Stimulated activated naive CD8-positive, alpha-beta T cell treated with anti-CD3 and anti-CD28 coated beads, Interleukin-15, Interleukin-2, amounts not matched to agents 100 ng/mL and 50 ng/mL, for 24 hours (primary cell): ENCODE measurements around the gene DOCK7.
"Not testable (repeated sequence)": the region's sequence is repeated elsewhere in the genome, so short reads cannot be mapped to it uniquely, and the experiment has no call there.

ENCODE experiments used
- H3K27ac Mint-ChIP-seq: one replicate; pipeline ENCODE4 v1.8.0; 2021; ENCODE audit warnings: mild to moderate bottlenecking, mixed read lengths
- H3K27me3 Mint-ChIP-seq: one replicate; pipeline ENCODE4 v1.8.0; 2021; ENCODE audit warnings: mixed read lengths
- H3K36me3 Mint-ChIP-seq: one replicate; pipeline ENCODE4 v1.8.0; 2021; ENCODE audit warnings: low read depth, mixed read lengths
- H3K4me1 Mint-ChIP-seq: one replicate; pipeline ENCODE4 v1.8.0; 2021; ENCODE audit warnings: low read depth, mixed read lengths
- H3K4me3 Mint-ChIP-seq: one replicate; pipeline ENCODE4 v1.8.0; 2021; ENCODE audit warnings: mild to moderate bottlenecking, mixed read lengths
- H3K9me3 Mint-ChIP-seq: one replicate; pipeline ENCODE4 v1.8.0; 2021; ENCODE audit warnings: mixed read lengths

The DOCK7 gene

DNA sequence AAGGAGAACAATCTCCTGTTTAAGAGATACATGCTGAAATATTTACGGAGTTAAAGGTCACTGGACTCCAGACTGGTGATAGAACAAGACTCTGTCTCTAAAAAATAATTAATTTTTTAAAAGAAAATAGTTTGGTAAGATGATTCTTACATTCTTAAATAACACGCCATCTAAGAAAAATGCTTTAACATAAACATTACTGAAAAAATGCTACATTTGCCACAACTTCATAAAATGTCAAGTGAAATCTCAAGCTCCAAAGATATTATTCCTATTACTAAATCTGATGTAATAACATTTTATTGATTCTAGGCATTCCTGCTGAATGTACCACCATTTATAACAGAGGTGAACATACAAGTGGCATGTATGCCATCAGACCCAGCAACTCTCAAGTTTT is 86.7 kb downstream of the DOCK7 start:
- H3K4me3 Mint-ChIP-seq, result no peak overlapping the region
- H3K4me1 Mint-ChIP-seq, result no peaks in the 10 kb centered on the region
- no peaks in the 10 kb centered on the region for H3K27me3 Mint-ChIP-seq
- no peaks in the 10 kb centered on the region for H3K36me3 Mint-ChIP-seq
- no peak overlapping the region for H3K27ac Mint-ChIP-seq
- H3K9me3 Mint-ChIP-seq, result no peaks in the 10 kb centered on the region

DNA sequence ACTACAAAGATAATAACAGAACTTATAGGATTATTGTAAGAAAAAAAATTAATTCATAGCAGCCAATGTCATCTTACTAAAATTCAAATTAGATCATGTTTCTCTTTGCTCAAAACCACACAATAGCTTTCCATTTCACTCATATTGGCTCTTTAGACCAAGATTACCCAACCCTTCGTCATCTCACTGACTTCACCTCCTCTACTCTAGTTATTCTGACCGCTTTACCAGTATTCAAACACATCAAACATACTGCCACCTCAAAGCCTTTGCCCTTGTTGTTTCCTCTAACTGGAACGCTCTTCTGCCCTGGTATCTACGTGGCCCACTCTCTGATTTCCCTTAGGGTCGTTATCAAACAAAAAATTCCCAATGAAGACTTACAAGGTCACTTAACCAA is 89.1 kb downstream of the DOCK7 start:
- Mint-ChIP-seq H3K36me3 (no peaks in the 10 kb centered on the region), H3K9me3 (no peaks in the 10 kb centered on the region), H3K4me1 (no peaks in the 10 kb centered on the region), H3K27me3 (no peaks in the 10 kb centered on the region), H3K4me3 (no peak overlapping the region), H3K27ac (no peak overlapping the region)

DNA sequence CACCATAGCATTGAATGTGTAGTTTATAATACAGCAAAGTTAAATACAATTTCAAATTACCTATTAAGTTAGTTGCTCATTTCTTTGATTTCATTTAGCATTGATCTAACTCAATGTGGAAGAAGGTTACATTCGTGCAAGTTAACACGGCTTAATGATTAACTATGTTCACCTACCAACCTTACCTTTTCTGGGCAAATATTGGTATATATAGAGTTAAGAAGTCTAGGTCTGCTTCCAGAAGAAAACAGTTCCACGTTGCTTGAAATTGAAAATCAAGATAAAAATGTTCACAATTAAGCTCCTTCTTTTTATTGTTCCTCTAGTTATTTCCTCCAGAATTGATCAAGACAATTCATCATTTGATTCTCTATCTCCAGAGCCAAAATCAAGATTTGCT is 90.9 kb downstream of the DOCK7 start, which contains the start of gene ANGPTL3:
ANGPTL3 (plus strand) TSS at position 240 of the 400 bp plus-strand sequence; CDS start at position 287, 47 bp downstream.
- no peaks in the 10 kb centered on the region for H3K9me3 Mint-ChIP-seq
- H3K36me3 Mint-ChIP-seq, result no peaks in the 10 kb centered on the region
- H3K4me1 Mint-ChIP-seq, result no peaks in the 10 kb centered on the region
- no peak within 1 kb of the TSS for H3K27ac Mint-ChIP-seq
- H3K27me3 Mint-ChIP-seq, result no peaks in the 10 kb centered on the region
- no peak within 1 kb of the TSS for H3K4me3 Mint-ChIP-seq

DNA sequence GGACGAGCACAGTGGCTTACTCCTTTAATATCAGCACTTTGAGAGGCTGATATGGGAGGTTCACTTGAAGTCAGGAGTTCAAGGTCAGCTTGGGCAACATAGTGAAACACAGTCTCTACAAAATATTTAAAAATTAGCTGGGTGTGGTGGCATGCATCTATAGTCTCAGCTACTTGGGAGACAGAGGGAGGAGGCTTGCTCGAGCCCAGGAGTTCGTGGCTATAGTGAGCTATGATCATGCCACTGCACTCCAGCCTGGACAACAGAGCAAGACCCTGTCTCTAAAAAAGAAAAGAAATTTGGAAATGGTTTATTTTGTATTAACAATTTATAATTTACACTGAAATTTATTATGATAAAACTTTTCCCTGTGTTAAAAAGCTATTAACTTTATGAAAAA is 92.5 kb downstream of the DOCK7 start:
- Mint-ChIP-seq H3K36me3 (no peaks in the 10 kb centered on the region), H3K27me3 (no peaks in the 10 kb centered on the region), H3K4me3 (no peak overlapping the region), H3K9me3 (no peaks in the 10 kb centered on the region), H3K4me1 (no peaks in the 10 kb centered on the region), H3K27ac (no peak overlapping the region)

DNA sequence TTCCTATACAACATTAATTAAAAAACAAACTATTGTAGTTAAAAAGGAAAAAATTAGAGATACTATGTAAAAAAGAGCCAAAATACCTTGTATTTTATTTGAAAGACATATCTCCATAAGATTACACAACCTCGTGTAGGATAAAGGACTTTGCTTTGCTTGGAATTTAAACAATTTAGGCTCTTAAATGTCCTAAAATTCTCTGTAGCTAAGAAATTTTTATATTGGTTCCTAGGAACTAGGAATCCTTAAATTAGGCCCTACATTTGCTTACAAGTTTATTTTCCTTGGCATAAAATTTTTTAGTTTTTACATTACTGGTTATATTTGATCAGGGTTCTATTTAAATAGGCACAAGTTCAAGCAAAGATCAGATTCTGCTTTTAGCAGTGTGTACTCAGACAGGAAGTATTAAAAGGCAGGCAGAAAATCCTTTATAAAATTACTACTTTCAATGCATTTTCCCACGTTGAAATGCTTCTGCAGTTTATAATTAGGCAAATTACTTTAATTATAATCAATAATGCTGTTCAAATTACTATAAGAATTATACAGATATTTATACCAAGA is 94.3 kb downstream of the DOCK7 start:
- H3K36me3 Mint-ChIP-seq, result no peaks in the 10 kb centered on the region
- H3K27me3 Mint-ChIP-seq, result no peaks in the 10 kb centered on the region
- no peaks in the 10 kb centered on the region for H3K4me1 Mint-ChIP-seq
- no peaks in the 10 kb centered on the region for H3K9me3 Mint-ChIP-seq
- no peak overlapping the region for H3K4me3 Mint-ChIP-seq
- no peak overlapping the region for H3K27ac Mint-ChIP-seq

DNA sequence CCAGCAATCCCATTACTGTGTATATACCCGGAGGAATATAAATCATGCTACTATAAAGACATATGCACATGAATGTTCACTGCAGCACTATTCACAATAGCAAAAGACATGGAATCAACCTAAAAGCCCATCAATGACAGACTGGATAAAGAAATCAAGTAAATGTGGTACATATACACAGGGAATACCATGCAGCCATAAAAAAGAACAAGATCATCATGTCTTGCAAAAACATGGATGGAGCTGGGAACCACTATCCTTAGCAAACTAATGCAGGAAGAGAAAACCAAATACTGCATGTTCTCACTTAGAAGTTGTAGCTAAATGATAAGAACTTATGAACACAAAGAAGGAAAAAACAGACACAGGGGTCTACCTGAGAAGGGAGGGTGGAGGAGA is 97.2 kb downstream of the DOCK7 start:
- H3K9me3 Mint-ChIP-seq, result no peaks in the 10 kb centered on the region
- H3K36me3 Mint-ChIP-seq, result no peaks in the 10 kb centered on the region
- H3K27ac Mint-ChIP-seq, result no peak overlapping the region
- H3K4me3 Mint-ChIP-seq, result no peak overlapping the region
- H3K4me1 Mint-ChIP-seq, result no peaks in the 10 kb centered on the region
- H3K27me3 Mint-ChIP-seq, result no peaks in the 10 kb centered on the region

DNA sequence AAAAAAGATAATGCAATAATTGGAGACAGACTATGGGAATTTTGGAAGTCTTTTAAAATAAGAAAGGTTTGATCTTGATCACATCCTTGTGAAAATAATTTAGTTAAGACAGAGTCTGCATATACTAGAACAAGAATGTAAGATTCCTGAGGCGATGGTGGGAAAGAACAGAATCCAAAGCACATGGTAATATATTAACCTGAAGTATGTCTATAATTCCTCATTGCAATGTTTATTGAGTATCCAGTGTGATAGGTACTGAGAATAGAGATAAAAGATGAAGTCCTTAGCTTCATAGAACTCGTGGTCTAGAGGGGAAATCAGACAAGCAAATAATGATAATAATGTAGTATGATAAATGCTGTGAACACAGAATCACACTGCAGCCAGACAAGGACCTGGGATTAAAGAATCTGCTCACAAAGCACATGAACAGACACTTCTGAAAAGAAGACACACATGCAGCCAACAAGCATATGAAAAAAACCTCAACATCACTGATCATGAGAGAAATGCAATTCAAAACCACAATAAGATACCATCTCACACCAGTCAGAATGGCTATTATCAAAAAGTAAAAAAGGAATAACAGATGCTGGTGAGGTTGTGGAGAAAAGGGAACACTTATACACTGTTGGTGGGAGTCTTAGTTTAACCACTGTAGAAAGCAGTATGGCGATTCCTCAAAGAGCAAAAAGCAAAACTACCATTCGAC is 97.8 kb downstream of the DOCK7 start:
- Mint-ChIP-seq H3K9me3 (no peaks in the 10 kb centered on the region), H3K27ac (no peak overlapping the region), H3K36me3 (no peaks in the 10 kb centered on the region), H3K4me1 (no peaks in the 10 kb centered on the region), H3K27me3 (no peaks in the 10 kb centered on the region), H3K4me3 (no peak overlapping the region)

DNA sequence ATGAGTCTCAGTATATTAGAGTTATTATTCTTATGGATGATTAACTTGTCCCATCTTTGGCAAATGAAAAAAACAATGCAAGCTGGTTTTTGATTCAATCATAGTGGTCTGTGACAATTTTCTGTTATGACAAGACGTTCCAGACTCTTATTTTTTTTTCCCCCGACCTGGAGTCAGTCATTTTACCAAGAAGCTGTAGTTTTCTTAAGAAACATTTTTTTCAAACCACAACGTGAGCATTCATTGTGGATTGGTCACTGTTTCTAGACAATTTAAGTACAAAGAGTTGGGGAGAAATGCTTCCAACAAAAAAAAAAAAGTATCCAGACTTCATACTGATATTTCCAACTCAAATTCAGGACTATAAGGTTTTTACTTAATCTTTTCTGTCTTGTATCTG is 98.9 kb downstream of the DOCK7 start:
- Mint-ChIP-seq H3K4me3 (no peak overlapping the region), H3K27ac (no peak overlapping the region), H3K4me1 (no peaks in the 10 kb centered on the region), H3K27me3 (no peaks in the 10 kb centered on the region), H3K9me3 (no peaks in the 10 kb centered on the region), H3K36me3 (no peaks in the 10 kb centered on the region)

DNA sequence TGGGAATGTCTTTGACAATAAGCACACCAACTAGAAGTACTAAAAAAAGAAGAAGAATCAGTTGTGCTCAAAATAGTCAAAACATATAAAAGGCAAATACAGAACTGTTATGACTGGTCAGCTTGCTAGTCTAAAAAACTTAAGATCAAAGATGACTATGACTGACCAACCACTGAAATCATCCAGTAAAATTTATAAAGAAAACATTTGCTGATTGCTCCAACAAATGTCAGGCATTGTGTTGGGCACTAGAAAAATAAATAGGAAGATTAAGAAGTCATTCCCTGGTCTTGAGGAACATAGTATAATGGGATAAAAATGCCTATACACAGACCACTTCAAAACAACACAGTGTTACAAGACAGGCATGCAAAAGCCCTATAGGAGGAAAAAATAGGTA is 100.2 kb downstream of the DOCK7 start:
- no peaks in the 10 kb centered on the region for H3K27me3 Mint-ChIP-seq
- no peak overlapping the region for H3K27ac Mint-ChIP-seq
- H3K9me3 Mint-ChIP-seq, result no peaks in the 10 kb centered on the region
- H3K4me1 Mint-ChIP-seq, result no peaks in the 10 kb centered on the region
- no peak overlapping the region for H3K4me3 Mint-ChIP-seq
- no peaks in the 10 kb centered on the region for H3K36me3 Mint-ChIP-seq

DNA sequence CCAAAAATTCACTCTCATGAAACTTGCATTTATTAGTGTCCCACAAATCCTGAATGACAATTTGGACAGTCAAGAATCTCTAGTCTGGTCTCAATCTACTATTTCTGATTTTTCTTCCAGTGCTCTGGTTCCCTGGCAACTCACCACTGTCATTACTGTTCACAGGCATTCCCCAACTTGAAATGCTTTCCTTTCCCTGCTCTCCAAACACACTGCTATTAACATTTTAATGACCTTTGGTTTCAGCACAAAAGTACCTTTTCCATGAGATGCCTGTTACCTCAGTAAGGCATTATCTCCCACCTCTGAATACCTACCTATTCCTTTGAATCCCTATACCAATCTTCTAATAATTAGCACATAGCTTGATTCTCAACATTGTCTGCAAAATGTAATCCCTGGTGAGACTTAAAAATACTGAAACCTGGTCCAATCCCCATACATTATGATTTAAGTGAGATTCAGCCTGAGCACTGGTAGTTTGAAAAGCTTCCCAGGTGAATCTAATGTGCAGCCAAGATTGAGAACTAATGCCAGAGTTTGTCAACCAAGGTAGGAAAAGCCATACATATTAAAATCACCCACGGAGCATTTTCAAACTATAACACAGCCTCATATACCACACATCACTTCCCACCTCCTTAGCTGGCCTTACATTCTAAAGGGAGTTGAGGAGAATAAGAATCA is 102.6 kb downstream of the DOCK7 start:
- Mint-ChIP-seq H3K9me3 (no peaks in the 10 kb centered on the region), H3K4me3 (no peak overlapping the region), H3K27me3 (no peaks in the 10 kb centered on the region), H3K36me3 (peaks cover 11% of the 10 kb centered on the region), H3K27ac (no peak overlapping the region), H3K4me1 (no peaks in the 10 kb centered on the region)

DNA sequence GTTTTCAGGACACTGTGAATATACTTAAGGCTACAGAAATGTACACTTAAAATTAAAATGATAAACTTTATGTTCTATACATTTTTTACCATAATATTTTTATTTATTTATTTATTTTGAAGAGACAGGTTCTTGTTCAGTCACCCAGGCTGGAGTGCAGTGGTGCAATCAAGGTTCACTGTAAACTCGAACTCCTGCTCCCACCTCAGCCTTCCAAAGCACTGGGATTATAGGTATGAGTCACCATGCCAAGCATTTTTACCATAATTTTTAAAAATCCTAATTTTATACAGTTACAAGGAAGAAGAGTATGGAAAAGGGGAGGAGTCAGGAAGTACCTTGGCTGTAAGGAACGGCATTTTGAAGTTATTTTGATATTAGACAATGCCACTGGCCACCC is 114.5 kb downstream of the DOCK7 start:
- peaks cover 4% of the 10 kb centered on the region for H3K9me3 Mint-ChIP-seq
- no peak overlapping the region for H3K27ac Mint-ChIP-seq
- H3K27me3 Mint-ChIP-seq, result no peaks in the 10 kb centered on the region
- no peak overlapping the region for H3K4me3 Mint-ChIP-seq
- H3K36me3 Mint-ChIP-seq, result peaks cover 34% of the 10 kb centered on the region
- no peaks in the 10 kb centered on the region for H3K4me1 Mint-ChIP-seq

DNA sequence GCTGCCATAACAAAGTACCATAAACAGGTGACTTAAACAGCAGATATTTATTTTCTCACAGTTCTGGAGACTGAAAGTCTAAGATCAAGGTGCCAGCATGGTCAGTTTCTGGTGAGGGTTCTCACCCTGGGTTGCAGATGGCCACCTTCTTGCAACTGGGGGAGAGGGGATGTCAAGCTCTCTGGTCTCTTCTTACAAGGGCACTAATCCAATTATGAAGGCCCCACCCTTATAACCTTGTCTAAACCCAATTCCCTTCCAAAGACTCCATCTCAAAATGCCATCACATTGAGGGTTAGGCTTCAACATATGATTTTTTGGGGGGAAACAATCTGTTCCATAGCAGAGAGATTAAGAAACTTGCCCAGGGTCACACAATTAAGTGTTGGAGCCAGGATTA is 115.7 kb downstream of the DOCK7 start:
- no peaks in the 10 kb centered on the region for H3K4me1 Mint-ChIP-seq
- no peaks in the 10 kb centered on the region for H3K27me3 Mint-ChIP-seq
- H3K36me3 Mint-ChIP-seq, result peaks cover 32% of the 10 kb centered on the region
- H3K4me3 Mint-ChIP-seq, result no peak overlapping the region
- H3K9me3 Mint-ChIP-seq, result peaks cover 4% of the 10 kb centered on the region
- H3K27ac Mint-ChIP-seq, result no peak overlapping the region

DNA sequence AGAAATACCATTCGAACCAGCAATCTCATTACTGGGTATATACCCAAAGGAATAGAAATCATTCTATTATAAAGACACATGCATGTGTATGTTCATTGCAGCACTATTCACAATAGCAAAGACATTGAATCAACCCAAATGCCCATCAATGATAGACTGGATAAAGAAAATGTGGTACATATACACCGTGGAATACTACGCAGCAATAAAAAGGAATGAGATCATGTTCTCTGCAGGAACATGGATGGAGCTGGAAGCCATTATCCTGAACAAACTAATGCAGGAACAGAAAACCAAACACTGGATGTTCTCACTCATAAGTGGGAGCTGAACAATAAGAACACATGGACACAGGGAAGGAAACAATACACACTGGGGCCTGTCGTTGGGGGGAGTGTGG is 116.7 kb downstream of the DOCK7 start:
- H3K27me3 Mint-ChIP-seq, H3K4me3 Mint-ChIP-seq, H3K4me1 Mint-ChIP-seq, H3K27ac Mint-ChIP-seq, H3K9me3 Mint-ChIP-seq: not testable (repeated sequence)
- peaks cover 32% of the 10 kb centered on the region for H3K36me3 Mint-ChIP-seq

DNA sequence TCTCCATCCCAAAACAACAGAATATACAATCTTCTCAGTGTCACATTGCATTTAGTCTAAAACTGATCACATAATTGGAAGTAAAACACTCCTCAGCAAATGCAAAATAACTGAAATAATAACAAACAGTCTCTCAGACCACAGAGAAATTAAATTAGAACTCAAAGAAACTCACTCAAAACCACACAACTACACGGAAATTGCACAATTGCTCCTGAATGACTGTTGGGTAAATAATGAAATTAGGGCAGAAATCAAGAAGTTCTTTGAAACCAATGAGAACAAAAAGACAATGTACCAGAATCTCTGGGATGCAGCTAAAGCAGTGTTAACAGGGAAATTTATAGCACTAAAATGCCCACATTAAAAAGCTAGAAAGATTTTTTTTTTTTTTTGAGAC is 120.3 kb downstream of the DOCK7 start:
- not testable (repeated sequence) for H3K27ac Mint-ChIP-seq, H3K4me3 Mint-ChIP-seq, H3K27me3 Mint-ChIP-seq, H3K4me1 Mint-ChIP-seq, H3K9me3 Mint-ChIP-seq
- H3K36me3 Mint-ChIP-seq, result peaks cover 20% of the 10 kb centered on the region

DNA sequence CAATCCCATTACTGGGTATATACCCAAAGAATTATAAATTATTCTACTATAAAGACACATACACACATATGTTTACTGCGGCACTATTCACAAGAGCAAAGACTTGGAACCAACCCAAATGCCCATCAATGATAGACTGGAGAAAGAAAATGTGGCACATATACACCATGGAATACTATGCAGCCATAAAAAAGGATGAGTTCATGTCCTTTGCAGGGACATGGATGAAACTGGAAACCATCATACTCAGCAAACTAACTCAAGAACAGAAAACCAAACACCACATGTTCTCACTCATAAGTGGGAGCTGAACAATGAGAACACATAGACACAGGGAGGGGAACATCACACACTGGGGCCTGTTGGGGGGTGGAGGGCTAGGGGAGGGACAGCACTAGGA is 121.0 kb downstream of the DOCK7 start:
- H3K27me3 Mint-ChIP-seq, H3K9me3 Mint-ChIP-seq, H3K4me1 Mint-ChIP-seq, H3K27ac Mint-ChIP-seq, H3K4me3 Mint-ChIP-seq: not testable (repeated sequence)
- peaks cover 20% of the 10 kb centered on the region for H3K36me3 Mint-ChIP-seq

DNA sequence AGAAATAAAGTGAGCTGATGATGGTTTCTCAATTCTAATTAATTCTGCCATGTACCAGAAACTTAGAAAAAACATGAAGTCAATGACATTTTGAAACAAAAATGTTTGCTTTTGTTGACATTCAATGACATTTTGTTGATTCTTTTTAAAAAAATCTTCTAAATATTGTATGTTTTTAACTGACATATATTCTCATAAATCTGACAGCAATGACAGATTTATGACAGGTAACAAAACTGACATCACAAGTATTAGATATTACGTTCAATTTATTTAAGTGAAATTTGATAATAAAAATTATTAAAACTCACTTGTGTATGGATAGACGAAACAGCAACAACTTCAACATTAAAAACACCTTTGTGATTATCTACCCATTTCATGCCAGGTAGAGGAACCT is 126.9 kb downstream of the DOCK7 start:
- Mint-ChIP-seq H3K36me3 (peaks cover 4% of the 10 kb centered on the region), H3K9me3 (no peaks in the 10 kb centered on the region), H3K27me3 (no peaks in the 10 kb centered on the region), H3K27ac (no peak overlapping the region), H3K4me1 (no peaks in the 10 kb centered on the region), H3K4me3 (no peak overlapping the region)
